DMS114 treated with DMSO at 0.1 percent for 48 hours (cell line): ENCODE results near the gene GRPR.
"Not testable (repeated sequence)": the region's sequence is repeated elsewhere in the genome, so short reads cannot be mapped to it uniquely, and the experiment has no call there.

Experiments used
- DNase-seq: peaks from one replicate; lab custom pipeline; 2025; ENCODE audit not compliant: unreplicated experiment; lab: John Stamatoyannopoulos, UW

The GRPR gene

DNA sequence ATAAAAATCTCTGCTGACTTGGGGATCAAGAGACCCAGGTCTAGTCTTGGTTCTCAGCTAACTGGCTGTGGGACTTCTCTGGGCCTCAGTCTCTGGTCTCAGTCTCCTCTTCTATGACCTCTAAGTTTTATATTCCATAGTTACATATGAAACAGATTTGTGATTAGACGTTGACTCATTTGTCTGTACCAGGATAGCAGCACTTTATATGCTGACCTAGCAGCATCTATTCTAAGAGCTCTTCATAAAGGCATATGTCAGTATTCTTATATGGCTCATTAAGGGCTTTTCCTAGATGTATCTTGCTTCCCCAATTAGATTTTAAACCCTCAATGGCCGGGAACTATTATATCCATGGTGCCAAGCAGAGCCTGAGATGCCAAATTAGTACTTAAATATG is 12.7 kb downstream of the GRPR start:
- no peak for DNase-seq

DNA sequence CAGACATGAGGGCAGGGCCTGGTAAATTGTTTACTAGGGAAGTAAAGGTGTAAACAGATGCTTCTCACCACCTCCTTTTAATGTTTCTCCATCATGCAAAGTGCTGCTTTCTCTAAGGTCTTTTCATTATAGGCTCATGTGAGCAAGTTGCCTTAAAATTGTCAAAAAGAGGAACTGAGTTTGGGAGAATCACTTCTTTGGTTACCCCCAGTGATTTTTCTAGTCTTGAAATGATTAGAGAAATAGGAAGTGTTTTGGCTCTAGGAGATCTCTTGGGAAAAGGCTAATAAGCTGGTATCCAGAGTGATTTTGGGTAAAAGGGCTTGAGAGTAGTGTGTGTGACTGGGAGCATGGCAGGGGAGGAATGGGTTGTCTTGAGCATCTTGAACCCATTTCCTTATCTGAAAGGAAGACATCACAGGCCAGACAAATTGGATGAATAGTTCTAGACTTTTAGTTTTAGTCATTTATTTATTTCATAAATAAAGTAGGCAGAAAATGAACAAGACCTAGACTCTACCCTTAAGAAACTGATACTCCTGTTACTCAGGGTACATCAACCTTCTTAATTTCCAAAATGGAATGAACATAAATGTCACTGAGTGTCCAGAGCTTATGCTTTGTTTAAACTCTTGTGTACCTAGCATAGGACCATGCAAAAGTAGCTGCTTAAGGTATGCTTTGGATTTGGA is 14.2 kb downstream of the GRPR start:
- DNase-seq = no peak

- no peak for DNase-seq
These were observed 14.7 kb downstream of the GRPR start for GRCh38 chrX:16138108-16138427.

DNA sequence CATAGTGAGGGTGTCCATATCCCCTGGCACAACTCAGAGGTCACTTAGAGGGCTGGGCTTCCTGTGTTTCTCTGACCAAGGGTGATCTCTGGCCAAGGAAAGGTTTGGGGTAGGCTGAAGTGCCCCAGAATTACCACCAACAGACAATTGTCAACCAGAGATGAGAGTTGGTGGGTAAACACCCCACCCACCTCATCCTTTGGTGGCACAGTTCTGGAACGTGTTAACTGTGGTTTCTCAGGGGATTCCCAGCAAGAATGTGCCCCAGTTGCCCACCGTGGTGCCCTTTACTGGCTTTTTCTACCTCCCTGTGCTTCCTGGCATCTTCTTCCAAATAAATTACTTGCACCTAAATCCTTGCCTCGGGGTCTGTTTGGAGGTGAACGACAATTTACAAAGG is 17.1 kb downstream of the GRPR start:
- DNase-seq = no peak

- DNase-seq = no peak
These were observed 17.6 kb downstream of the GRPR start for GRCh38 chrX:16140983-16141382.

DNA sequence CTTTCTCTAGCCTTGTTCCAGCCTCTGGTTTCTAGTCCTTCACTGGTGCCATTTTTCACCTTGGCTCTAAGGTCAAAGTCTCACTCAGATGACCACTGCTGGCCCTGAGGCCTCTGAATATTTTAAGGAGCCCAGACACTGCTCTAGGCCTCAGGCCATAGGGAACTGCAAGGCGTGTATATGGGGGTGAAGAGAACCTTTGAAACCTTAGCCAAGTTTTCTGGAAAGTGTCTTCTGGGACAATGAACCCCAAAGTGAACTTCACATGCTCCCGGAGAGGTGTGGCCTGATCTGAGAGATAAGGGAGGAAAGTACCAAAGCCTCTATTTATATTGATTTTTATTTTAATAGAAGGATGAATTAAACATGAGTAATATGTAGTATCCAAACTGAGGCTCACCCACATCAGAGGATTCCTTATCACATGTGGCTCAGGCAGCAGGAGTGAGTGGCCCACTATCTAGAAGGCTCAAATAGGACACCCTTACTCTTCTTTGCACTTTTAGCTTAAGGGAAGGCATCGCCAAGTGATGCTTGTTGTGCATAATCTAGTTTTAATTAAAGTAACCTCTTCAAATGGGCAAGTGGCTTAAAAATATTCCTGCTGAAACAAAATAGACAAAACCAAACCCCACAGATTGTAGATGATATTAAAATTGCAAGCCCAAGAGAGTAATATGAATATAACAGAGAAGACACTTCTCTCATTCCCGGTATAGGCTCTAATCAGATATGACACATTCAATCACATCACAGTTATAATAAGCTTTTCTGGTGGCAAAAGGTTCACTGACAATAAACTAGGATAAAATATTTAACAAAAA is 18.3 kb downstream of the GRPR start:
- no peak for DNase-seq

GRCh38 chrX:16142246-16142558 is 18.8 kb downstream of the GRPR start:
- no peak for DNase-seq

GRCh38 chrX:16143968-16144367 is 20.6 kb downstream of the GRPR start:
- no peak for DNase-seq

GRCh38 chrX:16144420-16144819 is 21.1 kb downstream of the GRPR start:
- DNase-seq = no peak

DNA sequence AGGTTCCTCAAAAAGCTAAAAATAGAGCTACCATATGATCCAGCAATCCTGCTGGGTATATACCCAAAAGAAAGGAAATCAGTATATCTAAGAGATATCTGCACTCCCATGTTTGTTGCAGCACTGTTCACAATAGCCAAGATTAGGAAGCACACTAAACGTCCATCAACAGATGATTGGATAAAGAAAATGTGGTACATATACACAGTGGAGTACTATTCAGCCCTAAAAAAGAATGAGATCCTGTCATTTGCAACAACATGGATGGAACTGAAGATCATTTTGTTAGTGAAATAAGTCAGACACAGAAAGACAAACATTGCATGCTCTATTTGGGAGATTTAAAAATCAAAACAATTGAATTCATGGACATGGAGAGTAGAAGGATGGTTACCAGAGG is 21.7 kb downstream of the GRPR start:
- DNase-seq = not testable (repeated sequence)

- DNase-seq = no peak
These were observed 22.3 kb downstream of the GRPR start for GRCh38 chrX:16145656-16146055.

DNA sequence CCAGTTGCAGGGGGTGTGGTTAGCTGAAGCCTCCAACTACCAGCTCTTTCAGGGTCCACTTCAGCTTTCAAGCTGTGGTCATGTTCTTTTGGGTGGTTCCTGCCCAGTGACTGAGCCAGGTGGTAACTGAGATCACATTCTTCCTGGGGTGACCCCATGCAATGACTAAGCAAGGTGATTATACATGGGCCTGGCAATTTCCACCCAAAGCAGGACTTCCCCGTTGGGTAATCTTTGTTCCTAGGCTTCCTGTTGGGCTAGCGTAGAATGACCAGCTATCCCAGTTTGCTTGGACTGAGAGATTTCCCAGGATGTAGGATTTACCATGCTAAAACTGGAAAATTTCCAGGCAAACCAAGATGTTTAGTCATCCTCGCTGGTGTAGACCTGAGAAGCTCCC is 25.5 kb downstream of the GRPR start:
- no peak for DNase-seq

DNA sequence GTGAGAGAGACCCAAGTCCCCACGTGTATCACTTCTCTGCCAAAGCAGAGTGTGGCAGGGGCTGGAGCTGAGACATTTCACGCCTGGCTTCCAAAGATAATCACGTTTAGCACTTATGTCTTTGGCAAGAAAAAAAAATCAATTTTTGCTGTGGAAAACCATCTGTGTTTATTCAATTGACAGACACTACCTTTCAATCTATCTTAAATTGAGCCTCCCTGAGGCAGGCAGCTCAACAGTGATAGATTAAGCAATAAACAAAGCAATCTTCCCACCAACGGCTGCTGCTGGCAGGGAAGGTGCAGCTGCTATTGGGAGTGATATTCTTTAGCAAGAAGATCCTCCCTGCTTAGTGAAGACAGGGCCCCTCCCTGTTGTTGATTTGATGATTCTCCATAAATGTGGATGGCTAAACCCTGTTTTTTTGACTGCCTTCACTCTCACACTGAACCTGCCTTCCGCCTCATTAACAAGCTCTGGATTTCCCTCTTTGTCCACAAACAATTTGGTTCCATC is 32.3 kb downstream of the GRPR start:
- DNase-seq = no peak

DNA sequence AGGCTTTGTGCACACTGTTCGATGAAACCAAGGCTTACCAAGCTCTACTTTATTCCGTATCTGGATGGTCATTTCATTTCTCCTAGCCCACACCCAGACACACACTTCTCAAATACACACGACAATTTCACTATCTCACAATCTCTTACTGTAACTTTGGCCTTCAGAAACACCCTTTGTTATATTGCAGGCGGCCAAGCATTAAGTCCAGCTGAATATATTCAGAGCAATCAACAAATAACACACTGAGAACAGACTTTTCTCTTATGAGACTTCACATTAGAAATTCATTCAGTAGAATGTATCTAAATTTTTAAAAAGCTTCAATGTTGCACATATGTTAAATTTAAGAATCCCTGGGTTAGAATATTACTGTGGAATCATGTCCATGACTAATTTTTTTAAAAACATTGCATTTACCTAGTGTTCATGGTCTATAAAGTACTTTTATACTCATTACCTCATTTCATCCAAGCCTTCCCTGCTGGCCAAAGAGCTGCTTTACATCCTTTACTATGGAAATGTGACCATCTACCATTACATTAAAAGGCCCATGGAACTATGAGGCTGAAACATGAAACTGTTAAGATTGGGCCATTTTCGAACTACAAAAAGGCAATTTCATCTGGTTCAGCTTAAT is 33.4 kb downstream of the GRPR start:
- no peak for DNase-seq

GRCh38 chrX:16160729-16161128 is 37.4 kb downstream of the GRPR start:
- no peak for DNase-seq

DNA sequence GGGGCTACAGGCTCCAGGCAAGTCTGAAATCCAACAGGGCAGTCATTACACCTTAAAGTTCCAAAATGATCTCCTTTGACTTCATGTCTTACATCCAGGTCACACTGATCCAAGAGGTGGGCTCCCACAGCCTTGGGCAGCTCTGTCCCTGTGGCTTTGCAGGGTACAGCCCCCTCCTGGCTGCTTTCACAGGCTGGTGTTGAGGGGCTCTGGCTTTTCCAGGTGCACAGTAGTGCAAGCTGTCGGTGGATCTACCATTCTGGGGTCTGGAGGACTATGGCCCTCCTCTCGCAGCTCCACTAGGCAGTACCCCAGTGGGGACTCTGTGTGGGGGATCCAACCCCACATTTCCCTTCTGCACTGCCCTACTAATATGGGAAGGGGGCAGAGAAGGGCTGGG is 37.8 kb downstream of the GRPR start:
- DNase-seq = not testable (repeated sequence)

DNA sequence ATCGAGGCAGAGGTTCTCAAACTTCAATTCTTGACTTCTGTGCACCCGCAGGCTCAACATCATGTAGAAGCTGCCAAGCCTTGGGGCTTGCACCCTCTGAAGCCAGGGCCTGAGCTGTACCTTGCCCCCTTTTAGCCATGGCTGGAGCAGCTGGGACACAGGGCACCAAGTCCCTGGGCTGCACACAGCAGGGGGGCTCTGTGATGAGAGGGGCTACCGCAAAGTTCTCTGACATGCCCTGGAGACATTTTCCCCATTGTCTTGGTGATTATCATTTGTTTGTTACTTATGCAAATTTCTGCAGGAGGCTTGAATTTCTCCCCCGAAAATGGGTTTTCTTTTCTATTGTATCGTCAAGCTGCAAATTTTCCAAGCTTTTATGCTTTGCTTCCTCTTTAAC is 39.0 kb downstream of the GRPR start:
- no peak for DNase-seq

DNA sequence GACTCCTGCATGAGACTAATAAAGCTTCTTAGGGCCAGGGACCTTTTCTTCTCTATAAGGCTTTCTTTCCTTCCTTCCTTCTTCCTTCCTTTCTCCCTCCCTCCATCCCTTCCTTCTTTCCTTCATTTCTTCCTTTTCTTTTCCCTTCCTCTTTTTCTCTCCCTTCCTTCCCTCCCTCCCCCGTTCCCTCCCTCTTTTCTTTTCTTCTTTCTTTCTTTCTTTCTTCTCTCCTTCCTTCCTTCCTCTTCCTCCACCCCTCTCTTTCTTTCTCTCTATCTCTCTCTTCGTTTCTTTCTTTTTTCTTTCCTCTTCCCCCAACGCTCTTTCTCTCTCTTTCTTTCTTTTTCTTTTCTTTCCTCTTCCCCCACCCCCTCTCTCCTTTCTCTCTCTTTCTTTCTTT is 41.4 kb downstream of the GRPR start:
- DNase-seq = no peak

- no peak for DNase-seq
These were observed 43.8 kb downstream of the GRPR start, which contains the start of gene MAGEB17 for GRCh38 chrX:16167181-16167580. Gene MAGEB17 (plus strand): TSS chrX:16167481. CDS start chrX:16170383, 2,902 bp downstream.

DNA sequence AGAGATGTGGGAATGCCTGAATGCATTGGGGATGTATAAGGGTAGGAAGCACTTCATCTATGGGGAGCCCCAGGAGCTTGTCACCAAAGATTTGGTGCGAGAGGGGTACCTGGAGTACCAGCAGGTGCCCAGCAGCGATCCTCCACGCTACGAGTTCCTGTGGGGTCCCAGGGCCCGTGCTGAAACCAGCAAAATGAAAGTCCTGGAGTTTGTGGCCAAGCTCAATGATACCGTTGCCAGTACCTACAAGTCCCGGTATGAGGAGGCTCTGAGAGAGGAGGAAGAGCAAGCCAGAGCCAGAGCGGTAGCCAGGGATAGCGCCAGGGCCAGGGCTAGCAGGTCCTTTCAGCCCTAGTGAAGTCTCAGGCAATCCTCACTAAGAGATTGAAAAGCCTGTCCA is 47.7 kb downstream of the GRPR start:
- no peak for DNase-seq

DNA sequence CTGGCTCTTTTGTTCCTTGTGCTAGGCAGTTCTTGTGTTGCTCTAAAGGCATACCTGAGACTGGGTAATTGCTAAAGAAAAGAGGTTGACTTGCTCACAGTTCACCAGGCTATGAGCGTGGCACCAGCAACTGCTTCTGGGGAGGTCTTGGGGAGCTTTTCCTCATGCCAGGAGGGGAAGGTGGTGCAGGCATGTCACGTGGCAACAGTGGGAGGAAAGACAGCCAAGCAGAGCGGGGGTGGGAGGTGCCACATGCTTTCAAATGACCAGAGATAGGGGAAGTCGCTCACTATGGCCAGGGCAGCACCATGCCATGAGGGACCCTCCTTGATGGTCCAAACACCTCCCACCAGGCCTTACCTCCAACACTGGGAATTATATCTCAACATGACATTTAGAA is 48.6 kb downstream of the GRPR start:
- DNase-seq = no peak

DNA sequence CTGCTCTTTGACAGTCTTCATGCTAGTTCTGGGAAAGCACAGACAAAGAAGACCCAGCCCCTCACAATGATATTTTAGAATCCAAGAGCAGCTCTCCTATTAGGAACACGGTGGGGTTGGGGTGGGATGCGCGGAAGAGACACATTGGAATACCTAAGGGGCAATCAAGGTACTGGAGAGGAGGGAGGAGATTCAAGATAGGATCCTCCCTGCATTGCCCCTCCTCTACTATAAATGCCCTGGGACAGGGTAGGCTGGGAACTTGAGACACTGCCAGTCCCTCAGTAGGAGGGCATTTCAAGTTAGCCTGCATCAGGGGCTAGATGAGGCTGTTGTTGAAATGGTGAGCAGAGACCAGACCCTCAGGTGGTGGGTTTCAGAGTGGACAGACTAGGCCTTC is 49.0 kb downstream of the GRPR start:
- no peak for DNase-seq
